T-helper 1 cell treated with Interleukin-12 subunit alpha and Interleukin-12 subunit beta and Interleukin-4 antibody, amounts not matched to agents 30 ng/mL and 1 ng/mL, for 36 hours (primary cell): ENCODE data around the gene ARL2. TPM values are rescaled to one million over a fixed set of nuclear protein-coding genes. Genes with fewer than 3 reads are reported as not detected.

Experiments
- intact Hi-C: fragments of 100-400 bp; cut with micrococcal nuclease; formaldehyde crosslinking; loops from one replicate; pipeline ENCODE4 v1.15.1; 2024
- total RNA-seq: library from RNA; stranded (reverse); gene quantifications from 2 replicates; pipeline ENCODE4 v1.2.3, GENCODE V29; 2022

ARL2 gene
- total RNA-seq, 1 donor from 2014 or later: 55.8 TPM

GRCh38 chr11:65069217-65069616 lies 55.3 kb downstream of the ARL2 start:
- intact Hi-C loops: no loop called here

Other genes starting within 250 kb of the ARL2 start
- gene SF1, start 235.6 kb upstream of the ARL2 start, total RNA-seq: 485 and 486 TPM in 2 replicates
- 79.2 and 80.7 TPM in 2 replicates for gene MAP4K2, start 210.9 kb upstream of the ARL2 start, total RNA-seq
- 28.7 TPM in 2 replicates for gene MEN1, start 203.6 kb upstream of the ARL2 start, total RNA-seq
- 0.42 and 1.0 TPM in 2 replicates for gene CDC42BPG, start 169.5 kb upstream of the ARL2 start, total RNA-seq
- gene EHD1, start 135.5 kb upstream of the ARL2 start, total RNA-seq: 133 and 145 TPM in 2 replicates
- gene ATG2A, start 97.0 kb upstream of the ARL2 start, total RNA-seq: 30.3 and 31.3 TPM in 2 replicates
- 17.0 and 18.6 TPM in 2 replicates for gene PPP2R5B, start 89.5 kb upstream of the ARL2 start, total RNA-seq
- not detected in 2 replicates for gene GPHA2, start 78.3 kb upstream of the ARL2 start, total RNA-seq
- not detected in 2 replicates for gene MAJIN, start 42.1 kb upstream of the ARL2 start, total RNA-seq
- gene BATF2, start 17.2 kb upstream of the ARL2 start, total RNA-seq: 0.10 TPM in 1 of 2 replicates, not detected in the other
- gene SNX15, start 13.3 kb downstream of the ARL2 start, total RNA-seq: 29.9 and 35.8 TPM in 2 replicates
- gene SAC3D1, start 27.1 kb downstream of the ARL2 start, total RNA-seq: 17.0 and 17.5 TPM in 2 replicates
- 14.1 and 14.4 TPM in 2 replicates for gene NAALADL1, start 44.4 kb downstream of the ARL2 start, total RNA-seq
- gene CDCA5, start 69.9 kb downstream of the ARL2 start, total RNA-seq: 70.7 and 72.1 TPM in 2 replicates
- 31.2 and 33.9 TPM in 2 replicates for gene ZFPL1, start 70.1 kb downstream of the ARL2 start, total RNA-seq
- gene VPS51, start 82.1 kb downstream of the ARL2 start, total RNA-seq: 145 and 152 TPM in 2 replicates
- gene TM7SF2, start 97.7 kb downstream of the ARL2 start, total RNA-seq: 19.7 and 25.4 TPM in 2 replicates
- 11.5 and 11.9 TPM in 2 replicates for gene ZNHIT2, start 103.5 kb downstream of the ARL2 start, total RNA-seq
- gene FAU, start 108.0 kb downstream of the ARL2 start, total RNA-seq: 978 and 991 TPM in 2 replicates
- 50.1 and 57.6 TPM in 2 replicates for gene MRPL49, start 108.2 kb downstream of the ARL2 start, total RNA-seq
- gene SYVN1, start 120.4 kb downstream of the ARL2 start, total RNA-seq: 53.2 and 67.2 TPM in 2 replicates
- gene SPDYC, start 156.1 kb downstream of the ARL2 start, total RNA-seq: not detected in 2 replicates
- 191 TPM in 2 replicates for gene CAPN1, start 167.8 kb downstream of the ARL2 start, total RNA-seq
- gene POLA2, start 247.8 kb downstream of the ARL2 start, total RNA-seq: 51.9 and 53.2 TPM in 2 replicates